Vagina (tissue), 2 donors: ENCODE measurements around the gene MAPK6.

ENCODE experiments used
- POLR2A ChIP-seq, 2 donors: fragments of 450-650 bp; IDR thresholded peaks; one replicate each; pipeline ENCODE4 v1.6.1; 2017; ENCODE audit warnings: antibody characterized with exemption in 2 of 2, mild to moderate bottlenecking in 2 of 2, moderate library complexity in 2 of 2
- POLR2AphosphoS5 ChIP-seq, 2 donors: sonication (generic); formaldehyde crosslinking; IDR thresholded peaks; one replicate each; pipeline ENCODE4 v1.9.0; 2017; ENCODE audit warnings: antibody characterized with exemption in 2 of 2, mild to moderate bottlenecking in 2 of 2, low read depth in 1 of 2; ENCODE audit not compliant: insufficient read depth in 1 of 2

DNA sequence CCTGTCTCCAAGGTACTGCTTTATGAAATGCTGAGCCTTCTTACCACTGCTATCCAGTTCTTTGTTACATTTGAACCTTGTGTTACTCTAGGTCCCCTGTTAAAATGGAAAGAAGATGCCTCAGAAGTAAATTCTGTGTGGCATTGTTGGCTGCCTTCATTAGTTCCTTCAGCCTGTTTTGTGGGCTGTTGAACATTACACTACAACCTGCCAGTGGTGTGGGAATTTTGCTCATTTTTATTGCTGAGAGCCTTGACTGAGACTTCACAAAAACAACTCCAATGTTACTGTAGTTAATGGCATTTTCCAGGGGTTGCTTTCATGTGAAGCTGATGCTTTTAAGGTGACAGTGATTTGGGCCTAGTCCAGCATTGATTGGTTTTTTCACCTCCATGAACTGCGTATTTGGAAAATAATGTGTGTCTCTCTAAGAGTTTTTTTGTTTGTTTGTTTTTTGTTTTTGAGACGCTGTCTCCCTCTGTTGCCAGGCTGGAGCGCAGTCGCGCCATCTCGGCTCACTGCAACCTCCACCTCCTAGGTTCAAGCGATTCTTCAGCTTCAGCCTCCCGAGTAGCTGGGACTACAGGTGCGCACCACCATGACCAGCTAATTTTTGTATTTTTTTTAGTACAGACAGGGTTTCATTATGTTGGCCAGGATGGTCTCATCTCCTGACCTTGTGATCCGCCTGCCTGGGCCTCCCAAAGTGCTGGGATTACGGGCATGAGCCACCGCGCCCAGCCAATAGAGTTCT, 4.3 kb downstream of the MAPK6 start:
- no peak for TF ChIP-seq POLR2AphosphoS5 (IDR thresholded peaks at IDR 0.05; ENCODE audit: insufficient read depth in 1 of 2, low read depth in 1 of 2)
- no peak for TF ChIP-seq POLR2A (IDR thresholded peaks at IDR 0.05)
